ENCODE results near the gene BABAM2. TPM values are rescaled to one million over a fixed set of nuclear protein-coding genes. Genes with fewer than 3 reads are reported as not detected.

Gene BABAM2
- total RNA-seq, 1 experiment from 2014 or later, result 57.6 TPM

DNA sequence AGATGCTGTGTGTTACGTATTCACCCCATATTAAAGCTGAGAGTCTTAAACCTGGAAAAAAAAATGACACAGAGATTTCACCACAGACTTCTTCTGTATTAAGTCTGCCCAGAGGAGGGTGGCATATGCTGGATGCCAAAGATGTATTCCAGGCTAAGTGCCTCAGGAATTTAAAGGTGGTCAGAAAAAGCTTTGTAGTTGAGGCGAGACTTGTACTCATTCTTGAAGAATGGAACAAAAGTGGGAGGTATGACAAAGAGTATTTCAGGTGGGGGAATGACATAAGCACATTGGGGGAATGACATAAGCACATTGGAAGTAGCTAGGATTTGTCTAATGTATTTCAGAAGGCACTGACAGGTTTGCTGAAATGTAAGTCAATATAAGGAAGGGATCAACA, 98.6 kb downstream of the BABAM2 start:
- Mint-ChIP-seq H3K9me3 (ENCODE audit: unreplicated experiment) (no peaks in the 10 kb centered on the region), H3K36me3 (ENCODE audit: insufficient read depth, unreplicated experiment) (peaks cover 14% of the 10 kb centered on the region), H3K27ac (ENCODE audit: low read depth, unreplicated experiment) (peak overlapping the region; percentile 3), H3K4me3 (ENCODE audit: unreplicated experiment) (no peak overlapping the region), H3K27me3 (ENCODE audit: insufficient read depth, unreplicated experiment) (no peaks in the 10 kb centered on the region), H3K4me1 (ENCODE audit: insufficient read depth, unreplicated experiment) (peaks cover 40% of the 10 kb centered on the region)
- ChIA-PET CTCF (interaction anchor here (0.5 to 1.8 kb wide), 2 partner anchors 11 to 27 kb away, joined by 4 to 5 read pairs; no protein-coding TSS in a partner anchor), POLR2A (interaction anchor here (0.6 to 1.5 kb wide), 7 partner anchors 11 to 546 kb away, joined by 3 to 6 read pairs (median 4); no protein-coding TSS in a partner anchor)
- TF ChIP-seq, protein P1, sequence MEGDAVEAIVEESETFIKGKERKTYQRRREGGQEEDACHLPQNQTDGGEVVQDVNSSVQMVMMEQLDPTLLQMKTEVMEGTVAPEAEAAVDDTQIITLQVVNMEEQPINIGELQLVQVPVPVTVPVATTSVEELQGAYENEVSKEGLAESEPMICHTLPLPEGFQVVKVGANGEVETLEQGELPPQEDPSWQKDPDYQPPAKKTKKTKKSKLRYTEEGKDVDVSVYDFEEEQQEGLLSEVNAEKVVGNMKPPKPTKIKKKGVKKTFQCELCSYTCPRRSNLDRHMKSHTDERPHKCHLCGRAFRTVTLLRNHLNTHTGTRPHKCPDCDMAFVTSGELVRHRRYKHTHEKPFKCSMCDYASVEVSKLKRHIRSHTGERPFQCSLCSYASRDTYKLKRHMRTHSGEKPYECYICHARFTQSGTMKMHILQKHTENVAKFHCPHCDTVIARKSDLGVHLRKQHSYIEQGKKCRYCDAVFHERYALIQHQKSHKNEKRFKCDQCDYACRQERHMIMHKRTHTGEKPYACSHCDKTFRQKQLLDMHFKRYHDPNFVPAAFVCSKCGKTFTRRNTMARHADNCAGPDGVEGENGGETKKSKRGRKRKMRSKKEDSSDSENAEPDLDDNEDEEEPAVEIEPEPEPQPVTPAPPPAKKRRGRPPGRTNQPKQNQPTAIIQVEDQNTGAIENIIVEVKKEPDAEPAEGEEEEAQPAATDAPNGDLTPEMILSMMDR (IDR thresholded peaks at IDR 0.05; ENCODE audit: unreplicated experiment), result no peak
- DNase-seq (ENCODE audit: unreplicated experiment), result peak; percentile 7
- no TSS peak for BruUV-seq (replicated peaks)
- intact Hi-C loops (cut with micrococcal nuclease), result no loop called here

DNA sequence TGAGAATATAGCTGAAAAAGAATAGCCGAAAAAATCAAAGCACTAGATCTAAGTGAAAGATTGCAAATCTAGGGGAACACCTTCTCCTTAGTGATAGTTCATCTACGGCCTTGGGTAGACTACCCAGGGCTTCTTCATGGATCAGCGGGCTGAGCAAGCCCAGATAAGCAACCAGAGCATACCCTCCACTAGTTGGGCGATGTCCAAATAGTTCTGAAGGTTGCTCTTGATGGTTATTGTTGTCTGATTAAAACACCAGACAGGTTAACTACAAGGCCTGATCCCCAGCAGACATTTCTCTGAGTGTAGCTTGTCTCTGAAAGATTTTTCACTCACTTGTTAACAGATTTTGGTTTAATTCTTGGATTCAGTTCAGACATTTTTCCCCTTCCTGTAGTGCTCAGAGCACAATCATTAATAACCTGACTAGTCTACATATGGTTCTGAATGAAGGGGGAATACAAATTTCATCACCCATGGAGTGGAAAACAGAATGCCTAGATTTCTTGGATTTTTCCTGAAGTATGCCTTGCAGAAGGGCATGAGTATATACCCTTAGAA, 99.6 kb downstream of the BABAM2 start:
- BruUV-seq (replicated peaks), result no TSS peak
- no peak for DNase-seq (ENCODE audit: unreplicated experiment)
- ChIA-PET POLR2A (interaction anchor here (0.6 to 1.5 kb wide), 8 partner anchors 12 to 388 kb away, joined by 3 to 4 read pairs (median 3); partner anchors contain the start of gene BABAM2), CTCF (interaction anchor here (1.8 kb wide), 1 partner anchor 12 kb away, joined by 4 read pairs; no protein-coding TSS in a partner anchor)
- Mint-ChIP-seq H3K4me1 (ENCODE audit: insufficient read depth, unreplicated experiment) (peaks cover 50% of the 10 kb centered on the region), H3K9me3 (ENCODE audit: unreplicated experiment) (no peaks in the 10 kb centered on the region), H3K36me3 (ENCODE audit: insufficient read depth, unreplicated experiment) (peaks cover 14% of the 10 kb centered on the region), H3K27ac (ENCODE audit: low read depth, unreplicated experiment) (no peak overlapping the region), H3K4me3 (ENCODE audit: unreplicated experiment) (no peak overlapping the region), H3K27me3 (ENCODE audit: insufficient read depth, unreplicated experiment) (no peaks in the 10 kb centered on the region)
- TF ChIP-seq, protein P1 (IDR thresholded peaks at IDR 0.05; ENCODE audit: unreplicated experiment), result no peak
- intact Hi-C loops (cut with micrococcal nuclease), result no loop called here

GRCh38 chr2:27991146-27991545, 100.6 kb downstream of the BABAM2 start:
- Mint-ChIP-seq H3K27me3 (ENCODE audit: insufficient read depth, unreplicated experiment) (no peaks in the 10 kb centered on the region), H3K36me3 (ENCODE audit: insufficient read depth, unreplicated experiment) (peaks cover 22% of the 10 kb centered on the region), H3K27ac (ENCODE audit: low read depth, unreplicated experiment) (no peak overlapping the region), H3K4me1 (ENCODE audit: insufficient read depth, unreplicated experiment) (peaks cover 49% of the 10 kb centered on the region), H3K4me3 (ENCODE audit: unreplicated experiment) (no peak overlapping the region), H3K9me3 (ENCODE audit: unreplicated experiment) (no peaks in the 10 kb centered on the region)
- no TSS peak for BruUV-seq (replicated peaks)
- TF ChIP-seq, protein P1 (IDR thresholded peaks at IDR 0.05; ENCODE audit: unreplicated experiment), result no peak
- ChIA-PET POLR2A (interaction anchor here (0.8 to 1.4 kb wide), 2 partner anchors 13 to 20 kb away, joined by 3 read pairs; no protein-coding TSS in a partner anchor), CTCF (interaction anchor here (0.6 kb wide), 1 partner anchor 309 kb away, joined by 4 read pairs; no protein-coding TSS in a partner anchor)
- intact Hi-C loops (cut with micrococcal nuclease), result no loop called here
- DNase-seq (ENCODE audit: unreplicated experiment), result no peak

GRCh38 chr2:27992787-27993401, 102.4 kb downstream of the BABAM2 start:
- TF ChIP-seq, protein P1 (IDR thresholded peaks at IDR 0.05; ENCODE audit: unreplicated experiment), result no peak
- intact Hi-C loops (cut with micrococcal nuclease), result no loop called here
- Mint-ChIP-seq H3K36me3 (ENCODE audit: insufficient read depth, unreplicated experiment) (peaks cover 22% of the 10 kb centered on the region), H3K9me3 (ENCODE audit: unreplicated experiment) (no peaks in the 10 kb centered on the region), H3K4me3 (ENCODE audit: unreplicated experiment) (no peak overlapping the region), H3K27me3 (ENCODE audit: insufficient read depth, unreplicated experiment) (no peaks in the 10 kb centered on the region), H3K4me1 (ENCODE audit: insufficient read depth, unreplicated experiment) (peaks cover 43% of the 10 kb centered on the region), H3K27ac (ENCODE audit: low read depth, unreplicated experiment) (no peak overlapping the region)
- no TSS peak for BruUV-seq (replicated peaks)
- DNase-seq (ENCODE audit: unreplicated experiment), result peak; percentile 77
- CTCF ChIA-PET, result interaction anchor here (0.6 to 1.0 kb wide), 2 partner anchors 161 to 238 kb away, joined by 3 read pairs; no protein-coding TSS in a partner anchor
- POLR2A ChIA-PET, result interaction anchor here (0.7 to 1.9 kb wide), 4 partner anchors 11 to 410 kb away, joined by 3 to 19 read pairs (median 4); no protein-coding TSS in a partner anchor

Measured in MCF 10A (cell line).